Stimulated activated CD8-positive, alpha-beta memory T cell treated with anti-CD3 and anti-CD28 coated beads, Interleukin-15, amount 100 ng/mL, for 48 hours (primary cell): ENCODE results near the gene KIAA1549.

Experiments used
- DNase-seq, 2 donors: peaks; one replicate each; pipeline ENCODE4 v3.0.0-alpha.2; 2020; ENCODE audit warnings: low read depth in 2 of 2

The KIAA1549 gene

GRCh38 chr7:138907201-138907847 lies 73.9 kb downstream of the KIAA1549 start:
- DNase-seq: no peak

- DNase-seq: no peak
These were observed 77.2 kb downstream of the KIAA1549 start for GRCh38 chr7:138903859-138904435.

DNA sequence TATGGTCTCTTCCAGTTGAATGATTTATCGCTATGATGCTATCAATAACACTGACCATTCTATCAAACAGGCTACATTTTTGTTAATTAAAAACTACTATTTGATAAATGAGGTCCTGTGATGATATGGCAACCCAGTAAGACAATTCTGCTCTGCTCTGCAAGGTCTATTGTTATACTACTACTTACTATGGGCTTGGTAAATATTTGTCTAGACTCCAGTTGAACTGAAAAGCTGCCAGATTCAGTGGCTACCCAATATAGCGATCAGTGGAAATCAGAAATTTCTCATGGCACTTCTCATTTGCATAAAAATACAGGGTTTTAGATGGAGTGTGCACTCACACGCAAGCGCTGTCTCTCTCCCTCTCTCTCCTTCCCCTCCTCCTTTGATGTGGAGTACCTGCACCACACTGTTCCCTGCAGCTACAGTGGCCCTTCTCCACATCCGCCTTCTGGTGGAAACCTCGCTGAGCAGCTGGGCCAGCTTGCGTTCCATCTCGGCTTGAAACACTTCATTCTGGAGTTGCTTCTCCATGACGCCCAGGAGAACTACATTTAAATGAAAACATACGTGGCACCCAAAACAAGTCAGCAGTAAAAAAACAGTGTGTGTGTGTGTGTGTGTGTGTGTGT lies 77.9 kb downstream of the KIAA1549 start:
- peak; percentile 50 for DNase-seq

DNA sequence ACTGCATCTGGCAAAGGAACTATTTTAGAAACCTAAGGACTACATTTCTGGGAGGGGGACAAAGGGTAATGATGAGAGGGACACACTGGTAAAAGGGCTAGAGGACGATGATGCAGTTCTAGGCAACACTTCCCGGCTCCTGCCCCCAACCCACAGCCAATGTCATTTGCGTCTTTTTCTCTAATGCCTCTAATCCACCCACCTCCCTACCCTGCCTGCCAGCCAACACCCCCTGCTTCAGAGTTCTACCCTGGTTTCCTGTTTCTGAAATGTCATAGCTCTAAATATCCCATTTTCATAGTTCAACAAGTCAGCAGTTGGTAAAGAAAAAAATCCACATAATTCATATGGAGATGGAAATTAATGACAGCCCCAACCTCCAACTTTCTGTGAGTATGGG lies 79.0 kb downstream of the KIAA1549 start:
- no peak for DNase-seq

GRCh38 chr7:138900035-138900828 lies 81.0 kb downstream of the KIAA1549 start:
- DNase-seq: no peak

DNA sequence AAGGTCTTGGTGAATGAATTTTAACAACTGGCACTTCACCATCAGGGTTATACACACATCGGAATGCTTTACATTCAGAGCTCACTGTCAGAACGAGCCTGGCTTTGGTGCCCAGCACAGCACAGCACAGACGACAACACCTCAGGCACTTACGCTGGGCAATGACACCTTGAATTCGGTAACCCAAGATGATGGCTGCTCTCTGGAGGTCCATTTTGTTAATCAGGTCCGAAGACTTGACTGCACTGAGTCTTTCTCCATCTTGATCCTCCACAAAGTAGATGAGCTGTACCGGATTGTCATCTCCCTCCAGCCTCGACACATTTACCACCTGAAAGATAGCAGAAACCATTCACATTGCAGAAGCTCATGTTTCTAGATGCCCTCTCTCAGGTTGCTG lies 82.4 kb downstream of the KIAA1549 start:
- no peak for DNase-seq

GRCh38 chr7:138898255-138898654 lies 82.9 kb downstream of the KIAA1549 start:
- DNase-seq: peak in 1 of 2 donors; percentile 12

DNA sequence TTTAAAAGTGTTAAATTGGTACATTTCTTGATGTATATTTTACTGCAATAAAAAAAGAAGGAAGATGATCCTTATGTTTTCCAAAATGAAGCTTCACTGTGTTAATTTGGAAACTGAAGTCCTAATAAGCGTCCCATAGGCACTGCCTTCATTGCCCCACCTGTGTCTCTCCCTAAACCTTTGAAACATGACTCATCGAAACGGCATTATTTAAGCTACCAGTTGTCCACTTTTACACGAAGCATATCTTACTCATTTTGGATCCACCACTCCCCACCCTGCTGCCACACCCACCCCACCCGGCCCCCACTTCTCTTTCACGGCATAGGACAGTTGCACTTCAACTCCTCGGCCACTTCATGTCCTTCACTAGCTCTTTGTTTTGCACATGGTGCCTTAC lies 85.5 kb downstream of the KIAA1549 start:
- DNase-seq: no peak

DNA sequence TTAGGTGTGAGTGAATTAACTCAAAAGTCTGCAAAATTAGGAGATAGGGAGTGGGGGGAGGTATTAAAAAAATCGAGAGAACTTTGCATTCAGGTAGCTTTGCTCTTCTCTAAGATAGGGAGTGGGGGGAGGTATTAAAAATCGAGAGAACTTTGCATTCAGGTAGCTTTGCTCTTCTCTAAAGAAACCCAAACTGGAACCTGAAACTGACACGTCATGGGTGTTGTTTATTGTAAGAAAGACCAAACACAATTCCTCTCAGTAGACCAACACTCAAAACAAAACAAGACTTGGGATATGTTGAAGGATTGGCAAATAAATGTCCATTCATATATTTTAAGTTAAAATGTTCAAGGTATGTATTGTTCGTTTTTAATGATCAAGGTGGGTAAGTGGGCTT lies 87.9 kb downstream of the KIAA1549 start:
- DNase-seq: no peak

- DNase-seq: no peak
These were observed 88.4 kb downstream of the KIAA1549 start for GRCh38 chr7:138892812-138893211.

DNA sequence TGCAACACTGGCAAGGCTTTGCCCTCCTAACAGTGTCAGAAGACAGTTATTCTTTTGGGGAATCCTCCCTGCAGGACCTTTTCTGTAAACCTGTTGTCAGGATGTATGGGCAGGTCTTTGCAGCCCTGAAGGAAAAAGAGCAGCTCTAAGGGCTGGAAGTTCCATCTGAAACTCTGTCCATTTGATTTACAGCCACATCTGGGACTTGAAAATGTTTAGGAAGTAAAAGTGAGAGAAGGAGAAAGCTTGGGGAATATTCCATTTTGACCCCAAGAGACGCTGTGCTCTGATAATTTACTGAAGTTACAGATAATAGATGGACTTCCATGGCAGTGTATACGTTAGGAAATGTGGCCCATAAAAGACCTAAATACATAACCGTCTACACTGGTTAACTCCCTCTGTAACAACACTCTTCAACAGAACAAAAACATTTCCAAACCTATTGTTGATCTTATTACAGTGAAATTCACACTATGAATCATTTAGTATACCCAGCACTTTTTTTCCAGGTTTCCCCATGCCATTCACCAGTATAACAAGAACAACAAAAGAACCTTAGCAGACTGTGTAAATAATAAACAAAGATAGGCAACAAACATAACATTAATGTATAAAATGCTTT lies 89.1 kb downstream of the KIAA1549 start:
- DNase-seq: no peak

DNA sequence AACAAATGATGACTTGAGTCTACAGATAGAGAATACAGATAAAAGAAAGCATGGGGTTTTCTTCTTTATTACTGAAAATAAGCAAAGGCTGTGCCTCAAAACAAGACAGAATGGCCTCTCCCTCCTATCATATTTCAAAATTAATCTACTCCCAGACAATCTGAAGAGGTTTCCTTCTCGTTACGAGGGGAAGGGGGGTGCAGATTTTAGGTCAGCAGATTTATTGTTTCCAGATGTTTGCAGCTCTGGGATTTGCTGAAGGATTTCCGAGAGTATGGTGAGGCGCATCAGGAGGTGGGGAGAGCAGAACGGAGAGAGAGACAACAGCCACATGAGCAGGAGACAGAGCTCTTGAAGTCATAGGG lies 89.8 kb downstream of the KIAA1549 start:
- DNase-seq: no peak

DNA sequence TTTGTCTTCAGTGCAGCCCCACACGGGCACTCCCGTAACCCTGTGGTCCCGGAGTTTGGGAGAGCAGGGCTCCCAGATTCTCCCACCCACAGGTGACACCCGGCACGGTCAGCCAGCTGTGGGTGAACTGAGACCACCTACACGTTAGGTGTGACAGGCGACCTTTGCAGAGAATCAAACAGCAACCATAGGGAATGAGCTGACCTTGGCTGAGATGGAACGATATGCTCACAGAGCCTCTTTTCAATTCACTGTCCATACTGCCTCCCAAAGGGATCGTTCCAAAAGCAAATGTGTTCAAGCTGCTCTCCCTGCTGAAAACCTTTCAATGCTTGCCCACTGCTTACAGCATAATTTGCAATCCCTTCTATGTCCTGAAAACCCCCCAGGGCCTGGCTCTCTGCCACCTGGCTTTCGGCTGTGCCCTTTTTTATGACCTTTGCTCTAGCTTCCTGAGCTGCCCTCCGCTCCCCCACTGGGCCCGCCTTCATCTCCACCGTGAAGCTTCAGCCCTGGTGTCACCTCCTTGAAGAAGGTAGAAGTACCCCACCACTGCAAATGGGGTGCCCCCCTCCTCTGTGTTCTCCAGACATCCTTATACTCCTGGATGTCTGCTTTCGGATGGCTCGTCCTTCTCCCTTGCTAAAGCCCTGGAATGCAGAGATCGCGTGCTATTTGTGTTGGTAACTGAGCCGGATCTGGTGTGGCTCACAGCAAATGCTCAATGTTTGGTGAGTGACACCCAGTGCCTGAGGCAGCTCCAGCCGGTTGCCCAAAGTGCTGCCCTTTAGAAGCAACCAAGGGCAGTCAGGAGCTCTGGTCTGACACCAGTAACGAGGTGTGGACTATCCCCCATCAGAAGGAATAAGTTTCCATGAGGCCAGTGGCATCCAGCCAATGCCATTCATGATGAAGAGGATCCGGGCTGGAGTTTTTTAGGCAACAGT lies 90.4 kb downstream of the KIAA1549 start:
- DNase-seq: no peak

GRCh38 chr7:138889582-138890498 lies 91.3 kb downstream of the KIAA1549 start:
- DNase-seq: no peak

DNA sequence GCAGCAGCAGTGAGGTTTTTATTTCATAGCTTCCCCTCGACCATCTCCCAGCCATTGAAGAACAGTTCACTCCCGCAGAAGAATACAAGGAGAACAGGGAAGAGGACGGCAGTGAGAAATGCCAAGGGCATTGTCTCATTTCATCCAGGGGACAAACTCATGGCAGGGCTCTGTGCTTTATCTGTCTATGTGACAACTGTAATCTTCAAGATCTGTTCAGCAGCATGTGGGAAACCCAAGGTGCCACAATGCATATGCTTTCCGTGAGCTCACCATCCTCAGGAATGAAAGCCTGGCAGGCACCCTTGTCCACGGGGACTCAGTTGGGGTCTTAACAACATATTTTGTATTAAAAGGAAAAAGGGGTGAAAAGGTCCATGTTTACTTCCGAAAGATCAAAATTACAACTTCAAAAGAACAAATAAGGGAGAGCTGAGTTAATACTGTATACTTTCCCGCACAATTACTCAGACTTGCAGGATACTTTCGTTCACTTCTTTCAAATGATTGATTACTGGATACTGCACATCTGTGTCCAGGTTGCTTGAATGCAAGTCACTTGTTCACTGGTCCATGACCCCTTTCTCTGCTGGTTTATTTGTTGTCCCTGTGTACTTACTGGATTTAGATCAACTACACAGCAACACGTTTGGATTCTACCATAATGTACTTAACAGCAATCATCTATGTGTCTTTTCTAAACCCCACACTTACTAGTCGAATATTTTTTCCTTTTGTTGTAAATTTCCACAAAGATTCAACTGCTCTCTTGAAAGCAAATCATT lies 93.1 kb downstream of the KIAA1549 start:
- no peak for DNase-seq

- DNase-seq: no peak
These were observed 94.0 kb downstream of the KIAA1549 start for GRCh38 chr7:138887085-138887710.

- peak in 1 of 2 donors; percentile 7 for DNase-seq
These were observed 94.7 kb downstream of the KIAA1549 start for GRCh38 chr7:138886501-138886917.

DNA sequence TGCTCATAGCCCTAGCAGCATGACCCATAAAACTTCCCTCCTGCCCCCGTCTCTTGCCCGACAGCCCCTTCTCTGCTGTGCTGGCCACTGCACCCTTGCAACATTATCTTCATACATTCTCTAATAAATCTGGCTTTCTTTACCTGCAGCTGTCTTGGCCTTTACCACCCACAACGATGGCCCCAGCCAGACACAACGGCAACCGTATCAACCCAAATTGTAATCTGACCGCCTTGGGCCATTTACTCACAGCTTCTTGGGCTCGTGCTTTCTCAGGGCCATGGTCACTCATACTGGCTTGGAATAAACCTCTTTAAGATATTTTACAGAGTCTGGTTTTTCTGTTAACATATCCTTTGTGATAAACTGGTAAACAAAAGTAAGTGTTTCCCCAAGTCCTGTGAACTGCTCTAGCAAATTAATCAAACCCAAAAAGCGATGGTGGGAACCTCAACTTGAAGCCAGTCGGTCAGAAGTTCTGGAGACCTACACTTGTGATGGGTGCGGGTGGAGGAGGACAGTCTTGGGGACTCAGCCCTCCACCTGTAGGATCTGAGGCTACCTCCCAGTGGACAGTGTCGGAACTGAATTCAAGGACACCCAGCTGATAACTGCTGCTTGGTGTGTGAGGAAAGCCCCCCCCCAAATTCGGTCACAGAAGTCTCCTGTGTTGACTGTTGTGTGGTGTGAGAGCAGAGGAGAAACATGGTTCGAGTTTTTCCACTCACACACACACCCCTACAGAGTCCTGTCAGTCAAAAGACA lies 95.6 kb downstream of the KIAA1549 start:
- no peak for DNase-seq
